GM23338 (cell line): ENCODE results near the gene SLC10A3. TPM values are rescaled to one million over a fixed set of nuclear protein-coding genes. Genes with fewer than 3 reads are reported as not detected.
"Not testable (repeated sequence)": the region's sequence is repeated elsewhere in the genome, so short reads cannot be mapped to it uniquely, and the experiment has no call there.

Experiments used
- ATAC-seq: fragments of 200-7000 bp; cut with Tn5 transposase; 3 replicates; pipeline ENCODE4 v1.9.1; 2020
- DNase-seq: peaks from one replicate; pipeline ENCODE4 v3.0.0-alpha.2; 2015; ENCODE audit warnings: low spot score
- H2AFZ ChIP-seq: fragments of 200-600 bp; sonication (generic); 2 replicates; pipeline ENCODE4 v1.8.0; 2016; ENCODE audit warnings: antibody characterized with exemption, mild to moderate bottlenecking, moderate library complexity
- H3F3A ChIP-seq: fragments of 200-600 bp; sonication (generic); replicated peaks from 2 replicates; pipeline ENCODE4 v1.8.0; 2017; ENCODE audit warnings: antibody characterized with exemption, mixed run types, low read depth
- H3K27ac ChIP-seq: fragments of 200-600 bp; sonication (generic); 2 replicates; pipeline ENCODE4 v1.6.1; 2016; ENCODE audit warnings: low read depth
- H3K27me3 ChIP-seq: fragments of 200-600 bp; sonication (generic); 2 replicates; pipeline ENCODE4 v1.8.0; 2016; ENCODE audit warnings: mild to moderate bottlenecking, mixed run types, moderate library complexity; ENCODE audit not compliant: insufficient read depth
- H3K36me3 ChIP-seq: fragments of 200-600 bp; sonication (generic); 2 replicates; pipeline ENCODE4 v1.8.0; 2016; ENCODE audit warnings: mild to moderate bottlenecking; ENCODE audit not compliant: insufficient read depth
- H3K4me1 ChIP-seq: fragments of 200-600 bp; sonication (generic); 2 replicates; pipeline ENCODE4 v1.8.0; 2016; ENCODE audit warnings: mild to moderate bottlenecking, moderate library complexity; ENCODE audit not compliant: insufficient read depth
- H3K4me2 ChIP-seq: fragments of 200-600 bp; sonication (generic); 2 replicates; pipeline ENCODE4 v1.7.1; 2017; ENCODE audit warnings: mixed run types
- H3K4me3 ChIP-seq: fragments of 200-600 bp; sonication (generic); 2 replicates; pipeline ENCODE4 v1.6.1; 2016; ENCODE audit warnings: mixed run types
- H3K79me2 ChIP-seq: fragments of 200-600 bp; sonication (generic); replicated peaks from 2 replicates; pipeline ENCODE4 v1.8.0; 2017; ENCODE audit warnings: mild to moderate bottlenecking; ENCODE audit not compliant: insufficient read depth
- H3K9me2 ChIP-seq: fragments of 200-600 bp; sonication (generic); 2 replicates; pipeline ENCODE4 v1.8.0; 2017; ENCODE audit not compliant: insufficient read depth
- H4K20me1 ChIP-seq: fragments of 200-600 bp; sonication (generic); replicated peaks from 2 replicates; pipeline ENCODE4 v1.8.0; 2017; ENCODE audit warnings: mild to moderate bottlenecking; ENCODE audit not compliant: insufficient read depth
- H3K27ac Mint-ChIP-seq: 2 replicates; pipeline ENCODE4 v1.8.0; 2020; ENCODE audit warnings: inconsistent platforms, mild to moderate bottlenecking, moderate library complexity, mixed read lengths
- H3K27me3 Mint-ChIP-seq: 3 replicates; pipeline ENCODE4 v1.8.0; 2022; ENCODE audit warnings: low read depth, mild to moderate bottlenecking, moderate library complexity, mixed read lengths, inconsistent platforms; ENCODE audit not compliant: insufficient read depth, poor library complexity
- H3K36me3 Mint-ChIP-seq: 3 replicates; pipeline ENCODE4 v1.8.0; 2021; ENCODE audit warnings: low read depth, mild to moderate bottlenecking, inconsistent platforms, moderate library complexity, mixed read lengths
- H3K4me1 Mint-ChIP-seq: 3 replicates; pipeline ENCODE4 v1.8.0; 2020; ENCODE audit warnings: mild to moderate bottlenecking, inconsistent platforms, mixed read lengths
- H3K4me3 Mint-ChIP-seq: 3 replicates; pipeline ENCODE4 v1.8.0; 2021; ENCODE audit warnings: moderate library complexity, mild to moderate bottlenecking, inconsistent platforms, mixed read lengths
- H3K9me3 Mint-ChIP-seq: 3 replicates; pipeline ENCODE4 v1.8.0; 2020; ENCODE audit warnings: moderate library complexity, mild to moderate bottlenecking, inconsistent platforms, mixed read lengths
- EZH2 ChIP-seq: fragments of 200-600 bp; sonication (generic); IDR thresholded peaks from one replicate; pipeline ENCODE4 v1.8.0; 2017; ENCODE audit warnings: antibody characterized with exemption, mild to moderate bottlenecking, low read depth; ENCODE audit not compliant: unreplicated experiment
- EZH2phosphoT487 ChIP-seq: fragments of 200-600 bp; sonication (generic); IDR thresholded peaks from one replicate; pipeline ENCODE4 v1.8.1; 2018; ENCODE audit warnings: antibody characterized with exemption; ENCODE audit not compliant: unreplicated experiment
- NANOG ChIP-seq: IDR thresholded peaks from 2 replicates; pipeline ENCODE4 v1.6.1; 2016; ENCODE audit warnings: antibody characterized with exemption, borderline replicate concordance
- POLR2AphosphoS5 ChIP-seq: IDR thresholded peaks from 2 replicates; pipeline ENCODE4 v1.6.1; 2016; ENCODE audit warnings: antibody characterized with exemption, low read depth
- ZNF331 ChIP-seq: fragments of 250-450 bp; sonication (Bioruptor Pico); IDR thresholded peaks from 2 replicates; pipeline ENCODE4 v1.5.0; 2020; ENCODE audit warnings: low read depth, mild to moderate bottlenecking, moderate library complexity
- polyA plus RNA-seq: library from polyadenylated mRNA; unstranded; fragments of >200 nt; fragmentation: Nextera tagmentation; extraction: Ambion mirVana; gene quantifications from 2 replicates; pipeline ENCODE4 v1.2.1, GENCODE V29; 2016
- total RNA-seq: library from RNA; depleted of rRNA; stranded (reverse); fragments of >200 nt; shearing (Covaris generic); gene quantifications from 2 replicates; pipeline ENCODE4 v1.2.3, GENCODE V29; 2014
- TF ChIP-seq, protein P1 (sequence below): IDR thresholded peaks from 2 replicates; pipeline ENCODE4 v1.6.1; 2016; ENCODE audit warnings: antibody characterized with exemption

Gene SLC10A3
- total and polyA plus RNA-seq, 2 experiments from 2014 or later: 7.6 to 17.6 TPM

GRCh38 chrX:154502098-154502497 is 11.7 kb upstream of the SLC10A3 start:
- H3K36me3 Mint-ChIP-seq: peaks cover 2% of the 10 kb centered on the region; the same call in 1 of the 3 replicates
- H4K20me1 ChIP-seq: no peaks in the 10 kb centered on the region

DNA sequence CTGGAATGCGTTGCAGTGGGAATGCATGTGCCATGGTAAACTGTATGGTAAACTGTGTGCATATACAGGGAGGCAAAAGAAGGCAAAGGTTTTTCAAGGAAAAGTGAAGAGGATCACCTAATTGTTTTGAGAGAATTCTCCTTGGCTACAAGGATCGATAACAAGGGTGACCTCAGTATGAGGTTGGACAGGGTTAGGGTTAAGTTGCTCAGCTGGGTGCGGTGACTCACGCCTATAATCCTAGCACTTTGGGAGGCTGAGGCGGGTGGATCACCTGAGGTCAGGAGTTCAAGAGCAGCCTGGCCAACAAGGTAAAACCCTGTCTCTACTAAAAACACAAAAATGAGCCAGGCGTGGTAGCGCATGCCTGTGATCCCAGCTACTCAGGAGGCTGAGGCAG is 11.0 kb upstream of the SLC10A3 start:
- not testable (repeated sequence) for H3K27ac ChIP-seq, H3F3A ChIP-seq, H3K27ac Mint-ChIP-seq, H4K20me1 ChIP-seq, H3K36me3 Mint-ChIP-seq, DNase-seq, H2AFZ ChIP-seq, H3K27me3 Mint-ChIP-seq, H3K4me1 ChIP-seq, H3K4me3 ChIP-seq, H3K9me3 Mint-ChIP-seq, H3K9me2 ChIP-seq, H3K4me1 Mint-ChIP-seq, H3K4me2 ChIP-seq, H3K27me3 ChIP-seq, ATAC-seq, H3K79me2 ChIP-seq, H3K4me3 Mint-ChIP-seq, H3K36me3 ChIP-seq

More at GRCh38 chrX:154502098-154502497, 11.7 kb upstream of the SLC10A3 start:
- H3K9me2 ChIP-seq: no peaks in the 10 kb centered on the region
- TF ChIP-seq EZH2 (no peak), ZNF331 (CRISPR knock-in tag) (no peak), NANOG (no peak), EZH2phosphoT487 (no peak), POLR2AphosphoS5 (no peak)
- TF ChIP-seq, protein P1, sequence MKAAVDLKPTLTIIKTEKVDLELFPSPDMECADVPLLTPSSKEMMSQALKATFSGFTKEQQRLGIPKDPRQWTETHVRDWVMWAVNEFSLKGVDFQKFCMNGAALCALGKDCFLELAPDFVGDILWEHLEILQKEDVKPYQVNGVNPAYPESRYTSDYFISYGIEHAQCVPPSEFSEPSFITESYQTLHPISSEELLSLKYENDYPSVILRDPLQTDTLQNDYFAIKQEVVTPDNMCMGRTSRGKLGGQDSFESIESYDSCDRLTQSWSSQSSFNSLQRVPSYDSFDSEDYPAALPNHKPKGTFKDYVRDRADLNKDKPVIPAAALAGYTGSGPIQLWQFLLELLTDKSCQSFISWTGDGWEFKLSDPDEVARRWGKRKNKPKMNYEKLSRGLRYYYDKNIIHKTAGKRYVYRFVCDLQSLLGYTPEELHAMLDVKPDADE: no peak
- no peak overlapping the region for H3K27ac ChIP-seq
- no peaks in the 10 kb centered on the region for H3F3A ChIP-seq
- H3K4me1 ChIP-seq: no peaks in the 10 kb centered on the region
- no peak overlapping the region for H3K4me2 ChIP-seq
- Mint-ChIP-seq H3K27me3 (no peaks in the 10 kb centered on the region), H3K4me3 (no peak overlapping the region), H3K27ac (no peak overlapping the region), H3K9me3 (no peaks in the 10 kb centered on the region), H3K4me1 (no peaks in the 10 kb centered on the region)
- ATAC-seq (no peak), DNase-seq (no peak)
- H3K27me3 ChIP-seq: no peaks in the 10 kb centered on the region
- H2AFZ ChIP-seq: no peak overlapping the region
- H3K36me3 ChIP-seq: no peaks in the 10 kb centered on the region
- no peaks in the 10 kb centered on the region for H3K79me2 ChIP-seq
- no peak overlapping the region for H3K4me3 ChIP-seq

- not testable (repeated sequence) for H3K27me3 Mint-ChIP-seq, H3K4me1 Mint-ChIP-seq, H3K9me3 Mint-ChIP-seq
Observed at GRCh38 chrX:154496591-154497137, 6.2 kb upstream of the SLC10A3 start.

More at GRCh38 chrX:154496591-154497137, 6.2 kb upstream of the SLC10A3 start:
- not testable (repeated sequence) for H3K4me3 ChIP-seq, H2AFZ ChIP-seq, H3K27ac ChIP-seq, H3K27me3 ChIP-seq, H3K4me2 ChIP-seq, H3K27ac Mint-ChIP-seq, H3K4me1 ChIP-seq, H3K79me2 ChIP-seq, H4K20me1 ChIP-seq, DNase-seq, H3K36me3 Mint-ChIP-seq, ATAC-seq, H3K4me3 Mint-ChIP-seq, H3F3A ChIP-seq, H3K36me3 ChIP-seq, H3K9me2 ChIP-seq
